Mesothelial cell of epicardium (in vitro differentiated cells): Measurements from ENCODE around the gene KHDC4. TPM values are rescaled to one million over a fixed set of nuclear protein-coding genes. Genes with fewer than 3 reads are reported as not detected.

Experiments used
- DNase-seq, 2 experiments: peaks; one replicate each; pipeline ENCODE4 v3.0.0; 2021; ENCODE audit warnings: low spot score in 2 of 2; ENCODE audit not compliant: unreplicated experiment in 2 of 2
- H3K27ac Mint-ChIP-seq: 2 replicates; pipeline ENCODE4 v1.8.0; 2021; ENCODE audit warnings: mixed read lengths
- H3K27me3 Mint-ChIP-seq: 2 replicates; pipeline ENCODE4 v1.8.0; 2021; ENCODE audit warnings: low read depth, mixed read lengths
- H3K36me3 Mint-ChIP-seq: 2 replicates; pipeline ENCODE4 v1.8.0; 2021; ENCODE audit warnings: mixed read lengths
- H3K4me1 Mint-ChIP-seq: 2 replicates; pipeline ENCODE4 v1.8.0; 2021; ENCODE audit warnings: mixed read lengths
- H3K4me3 Mint-ChIP-seq: 2 replicates; pipeline ENCODE4 v1.8.0; 2021; ENCODE audit warnings: mild to moderate bottlenecking, moderate library complexity, mixed read lengths
- H3K9me3 Mint-ChIP-seq: 2 replicates; pipeline ENCODE4 v1.8.0; 2021; ENCODE audit warnings: mixed read lengths
- CTCF ChIP-seq: fragments of 200-600 bp; sonication (generic); IDR thresholded peaks from one replicate; pipeline ENCODE4 v1.5.0; 2021; ENCODE audit warnings: antibody characterized with exemption; ENCODE audit not compliant: unreplicated experiment
- total RNA-seq: library from RNA; stranded (reverse); gene quantifications from 3 replicates; pipeline ENCODE4 v1.2.1, GENCODE V29; 2021

The KHDC4 gene
- total RNA-seq, 1 donor from 2014 or later: 70.1 TPM

- no peak for TF ChIP-seq CTCF
- Mint-ChIP-seq H3K27ac (peak overlapping the region; percentile 97), H3K4me1 (peaks cover 71% of the 10 kb centered on the region), H3K27me3 (no peaks in the 10 kb centered on the region), H3K4me3 (peak overlapping the region; percentile 95), H3K36me3 (no peaks in the 10 kb centered on the region), H3K9me3 (no peaks in the 10 kb centered on the region)
- no peak for DNase-seq
Measured at GRCh38 chr1:155978973-155979429, 44.8 kb upstream of the KHDC4 start.

GRCh38 chr1:155978325-155978972 lies 44.2 kb upstream of the KHDC4 start, which contains the start of gene ARHGEF2:
ARHGEF2 (minus strand) TSS chr1:155978547; CDS start chr1:155978427, 120 bp downstream.
- DNase-seq: peak; percentile 59 to 66
- peaks cover 70% of the 10 kb centered on the region for H3K4me1 Mint-ChIP-seq
- H3K9me3 Mint-ChIP-seq: no peaks in the 10 kb centered on the region
- no peaks in the 10 kb centered on the region for H3K36me3 Mint-ChIP-seq
- peak within 1 kb of the TSS; percentile 97 for H3K27ac Mint-ChIP-seq
- no peaks in the 10 kb centered on the region for H3K27me3 Mint-ChIP-seq
- peak within 1 kb of the TSS; percentile 95 for H3K4me3 Mint-ChIP-seq
- TF ChIP-seq CTCF: no peak

- H3K27ac Mint-ChIP-seq: peak overlapping the region; percentile 97
- H3K27me3 Mint-ChIP-seq: no peaks in the 10 kb centered on the region
Measured at GRCh38 chr1:155977690-155978324, 43.6 kb upstream of the KHDC4 start.

GRCh38 chr1:155976913-155977689 lies 42.9 kb upstream of the KHDC4 start:
- Mint-ChIP-seq H3K4me3 (peak overlapping the region; percentile 95), H3K27ac (peak overlapping the region; percentile 95), H3K36me3 (no peaks in the 10 kb centered on the region), H3K9me3 (no peaks in the 10 kb centered on the region), H3K27me3 (no peaks in the 10 kb centered on the region), H3K4me1 (peaks cover 69% of the 10 kb centered on the region)
- no peak for DNase-seq
- no peak for TF ChIP-seq CTCF

More at GRCh38 chr1:155977690-155978324, 43.6 kb upstream of the KHDC4 start:
- peak overlapping the region; percentile 95 for H3K4me3 Mint-ChIP-seq
- DNase-seq: peak in 1 of 2 experiments; percentile 58
- H3K9me3 Mint-ChIP-seq: no peaks in the 10 kb centered on the region
- TF ChIP-seq CTCF: no peak
- no peaks in the 10 kb centered on the region for H3K36me3 Mint-ChIP-seq
- H3K4me1 Mint-ChIP-seq: peaks cover 68% of the 10 kb centered on the region

- H3K9me3 Mint-ChIP-seq: no peaks in the 10 kb centered on the region
- no peaks in the 10 kb centered on the region for H3K36me3 Mint-ChIP-seq
- H3K4me1 Mint-ChIP-seq: peaks cover 64% of the 10 kb centered on the region
- peak overlapping the region; percentile 95 for H3K4me3 Mint-ChIP-seq
- TF ChIP-seq CTCF: no peak
- peak in 1 of 2 experiments; percentile 62 for DNase-seq
- no peaks in the 10 kb centered on the region for H3K27me3 Mint-ChIP-seq
- peak overlapping the region; percentile 95 for H3K27ac Mint-ChIP-seq
Measured at GRCh38 chr1:155976062-155976912, 42.1 kb upstream of the KHDC4 start.
